ENCODE measurements around the gene ANAPC15.

GRCh38 chr11:72160319-72160718, 47.8 kb upstream of the ANAPC15 start:
- no peak for TF ChIP-seq EZH2 (IDR thresholded peaks at IDR 0.05)
- TF ChIP-seq ZBTB33 (IDR thresholded peaks at IDR 0.05; ENCODE audit: extremely low read depth, insufficient replicate concordance, low read length), result no peak
- TF ChIP-seq YY1 (IDR thresholded peaks at IDR 0.05; ENCODE audit: extremely low read depth, insufficient replicate concordance, low read depth, low read length), result no peak
- TF ChIP-seq SP1 (IDR thresholded peaks at IDR 0.05; ENCODE audit: low read depth), result no peak
- no peak for TF ChIP-seq POLR2A (IDR thresholded peaks at IDR 0.05; ENCODE audit: borderline replicate concordance, extremely low read depth, insufficient read depth, insufficient read length)

All from HCT116 (cell line).